HepG2 (cell line): Measurements from ENCODE around the gene ATRIP. TPM values are rescaled to one million over a fixed set of nuclear protein-coding genes. Genes with fewer than 3 reads are reported as not detected.

Source experiments
- LCORL ChIP-seq, 2 experiments: fragments of 450-650 bp in 1 of 2; sonication (generic) in 1 of 2; formaldehyde crosslinking in 1 of 2; IDR thresholded peaks; 2 replicates each; pipeline versions ENCODE4 v1.5.0 to v1.6.1; 2017 to 2020; ENCODE audit warnings: antibody characterized with exemption in 1 of 2, missing genetic modification reagents in 1 of 2
- PHF21A ChIP-seq: sonication (generic); formaldehyde crosslinking; IDR thresholded peaks from 2 replicates; pipeline ENCODE4 v1.5.0; 2020; ENCODE audit warnings: mild to moderate bottlenecking, missing genetic modification reagents
- RBM39 ChIP-seq: fragments of 200-400 bp; formaldehyde crosslinking; IDR thresholded peaks from one replicate; pipeline ENCODE4 v1.6.1; 2018; ENCODE audit warnings: antibody characterized with exemption, mild to moderate bottlenecking, low read depth, low read length; ENCODE audit not compliant: poor library complexity, severe bottlenecking
- RORA ChIP-seq: sonication (generic); formaldehyde crosslinking; IDR thresholded peaks from 2 replicates; pipeline ENCODE4 v1.5.0; 2020; ENCODE audit warnings: mild to moderate bottlenecking, missing genetic modification reagents, moderate library complexity
- SAP130 ChIP-seq: IDR thresholded peaks from 2 replicates; pipeline ENCODE4 v1.6.1; 2016; ENCODE audit warnings: low read depth
- SATB2 ChIP-seq: sonication (generic); formaldehyde crosslinking; IDR thresholded peaks from 2 replicates; pipeline ENCODE4 v1.5.0; 2020; ENCODE audit warnings: missing genetic modification reagents
- ZNF333 ChIP-seq: sonication (generic); formaldehyde crosslinking; IDR thresholded peaks from 2 replicates; pipeline ENCODE4 v1.4.0; 2020; ENCODE audit warnings: mild to moderate bottlenecking, missing genetic modification reagents, borderline replicate concordance
- ZNF691 ChIP-seq: sonication (generic); formaldehyde crosslinking; IDR thresholded peaks from 2 replicates; pipeline ENCODE4 v1.4.0; 2020; ENCODE audit warnings: missing genetic modification reagents, low read depth, mild to moderate bottlenecking, borderline replicate concordance
- ZNF709 ChIP-seq: sonication (generic); formaldehyde crosslinking; IDR thresholded peaks from 2 replicates; pipeline ENCODE4 v1.5.0; 2020; ENCODE audit warnings: mild to moderate bottlenecking, missing genetic modification reagents
- polyA plus RNA-seq, 8 experiments: library from polyadenylated mRNA; depleted of rRNA in 3 of 8; stranded (reverse) in 7 of 8; unstranded in 1 of 8; fragments of >200 nt; fragmentation: Illumina TruSeq in 4 of 8; extraction: Trizol in 4 of 8; gene quantifications; 2 replicates each; pipeline versions ENCODE4 v1.2.1 to v1.2.3, GENCODE V29; 2011 to 2016; ENCODE audit warnings: low read depth in 4 of 8, missing spikeins in 1 of 8, mixed read lengths in 1 of 8; ENCODE audit not compliant: insufficient read depth in 1 of 8
- total RNA-seq, 5 experiments: library from RNA; depleted of rRNA; stranded (reverse); fragments of >200 nt; fragmentation: Illumina TruSeq; extraction: Trizol; gene quantifications; 2 replicates each; pipeline ENCODE4 v1.2.3, GENCODE V29; 2016; ENCODE audit warnings: low read depth in 1 of 5
- TF ChIP-seq, protein P1 (sequence below): sonication (generic); formaldehyde crosslinking; conservative IDR thresholded peaks from 2 replicates; pipeline ENCODE4 v1.4.0; 2020; ENCODE audit warnings: missing genetic modification reagents
- TF ChIP-seq, protein P2 (sequence below): IDR thresholded peaks from 2 replicates; pipeline ENCODE4 v1.6.1; 2016; ENCODE audit warnings: low read depth, borderline replicate concordance
- TF ChIP-seq, protein P3 (sequence below): sonication (generic); formaldehyde crosslinking; IDR thresholded peaks from 2 replicates; pipeline ENCODE4 v1.4.0; 2020; ENCODE audit warnings: missing genetic modification reagents, mild to moderate bottlenecking, borderline replicate concordance
- TF ChIP-seq, protein P4 (sequence below): IDR thresholded peaks from 2 replicates; pipeline ENCODE4 v1.4.0; 2020; ENCODE audit warnings: mild to moderate bottlenecking, missing genetic modification reagents
- TF ChIP-seq, protein P5 (sequence below): sonication (generic); formaldehyde crosslinking; IDR thresholded peaks from 2 replicates; pipeline ENCODE4 v1.4.0; 2020; ENCODE audit warnings: missing genetic modification reagents
- TF ChIP-seq, protein P6 (sequence below): sonication (generic); formaldehyde crosslinking; IDR thresholded peaks from 2 replicates; pipeline ENCODE4 v1.4.0; 2020; ENCODE audit warnings: missing genetic modification reagents

Gene ATRIP
- total and polyA plus RNA-seq, 2 of the 13 experiments (the other 11 are each of a cell fraction or from before 2014, with no cell fraction given): 5.1 to 12.5 TPM

DNA sequence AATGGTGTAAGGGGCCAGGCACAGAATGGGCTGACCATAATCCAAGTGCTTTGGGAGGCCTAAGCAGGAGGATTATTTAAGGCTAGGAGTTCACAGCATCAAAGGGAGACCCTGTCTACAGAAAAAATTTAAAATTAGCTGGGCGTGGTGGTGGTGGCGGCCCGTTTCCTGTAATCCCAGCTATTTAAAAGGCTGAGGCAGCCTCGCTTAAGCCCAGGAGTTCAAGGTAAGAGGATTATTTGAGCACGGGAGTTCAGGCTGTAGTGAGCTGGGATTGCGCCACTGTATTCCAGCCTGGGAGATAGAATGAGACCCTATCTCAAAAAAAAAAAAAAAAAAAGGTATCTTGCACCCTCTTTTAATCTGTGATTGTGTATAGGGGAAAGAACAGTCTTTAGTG lies 4.6 kb upstream of the ATRIP start (continued):
- TF ChIP-seq, protein P1, sequence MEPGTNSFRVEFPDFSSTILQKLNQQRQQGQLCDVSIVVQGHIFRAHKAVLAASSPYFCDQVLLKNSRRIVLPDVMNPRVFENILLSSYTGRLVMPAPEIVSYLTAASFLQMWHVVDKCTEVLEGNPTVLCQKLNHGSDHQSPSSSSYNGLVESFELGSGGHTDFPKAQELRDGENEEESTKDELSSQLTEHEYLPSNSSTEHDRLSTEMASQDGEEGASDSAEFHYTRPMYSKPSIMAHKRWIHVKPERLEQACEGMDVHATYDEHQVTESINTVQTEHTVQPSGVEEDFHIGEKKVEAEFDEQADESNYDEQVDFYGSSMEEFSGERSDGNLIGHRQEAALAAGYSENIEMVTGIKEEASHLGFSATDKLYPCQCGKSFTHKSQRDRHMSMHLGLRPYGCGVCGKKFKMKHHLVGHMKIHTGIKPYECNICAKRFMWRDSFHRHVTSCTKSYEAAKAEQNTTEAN (CRISPR knock-in tag): no peak
- TF ChIP-seq RBM39 (no peak), ZNF691 (0 out of 2 replicates have a peak, but pooled peaks have one; percentile 21), SAP130 (CRISPR knock-in tag) (peak; percentile 45; the same call in 1 of the 2 replicates), ZNF333 (CRISPR knock-in tag) (no peak), SATB2 (CRISPR knock-in tag) (no peak), LCORL (IDR thresholded peaks at IDR 0.05) (no peak), LCORL (CRISPR knock-in tag; IDR thresholded peaks at IDR 0.05) (0 out of 2 replicates have a peak, but pooled peaks have one; percentile 26), PHF21A (CRISPR knock-in tag) (peak; percentile 20; the same call in 1 of the 2 replicates), RORA (no peak), ZNF709 (CRISPR knock-in tag) (no peak)
- TF ChIP-seq, protein P2, sequence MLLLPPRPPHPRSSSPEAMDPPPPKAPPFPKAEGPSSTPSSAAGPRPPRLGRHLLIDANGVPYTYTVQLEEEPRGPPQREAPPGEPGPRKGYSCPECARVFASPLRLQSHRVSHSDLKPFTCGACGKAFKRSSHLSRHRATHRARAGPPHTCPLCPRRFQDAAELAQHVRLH: no peak
- TF ChIP-seq, protein P3, sequence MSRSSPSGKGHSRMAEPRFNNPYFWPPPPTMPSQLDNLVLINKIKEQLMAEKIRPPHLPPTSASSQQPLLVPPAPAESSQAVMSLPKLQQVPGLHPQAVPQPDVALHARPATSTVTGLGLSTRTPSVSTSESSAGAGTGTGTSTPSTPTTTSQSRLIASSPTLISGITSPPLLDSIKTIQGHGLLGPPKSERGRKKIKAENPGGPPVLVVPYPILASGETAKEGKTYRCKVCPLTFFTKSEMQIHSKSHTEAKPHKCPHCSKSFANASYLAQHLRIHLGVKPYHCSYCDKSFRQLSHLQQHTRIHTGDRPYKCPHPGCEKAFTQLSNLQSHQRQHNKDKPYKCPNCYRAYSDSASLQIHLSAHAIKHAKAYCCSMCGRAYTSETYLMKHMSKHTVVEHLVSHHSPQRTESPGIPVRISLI (CRISPR knock-in tag): peak; percentile 53; the same call in 1 of the 2 replicates
- TF ChIP-seq, protein P4, sequence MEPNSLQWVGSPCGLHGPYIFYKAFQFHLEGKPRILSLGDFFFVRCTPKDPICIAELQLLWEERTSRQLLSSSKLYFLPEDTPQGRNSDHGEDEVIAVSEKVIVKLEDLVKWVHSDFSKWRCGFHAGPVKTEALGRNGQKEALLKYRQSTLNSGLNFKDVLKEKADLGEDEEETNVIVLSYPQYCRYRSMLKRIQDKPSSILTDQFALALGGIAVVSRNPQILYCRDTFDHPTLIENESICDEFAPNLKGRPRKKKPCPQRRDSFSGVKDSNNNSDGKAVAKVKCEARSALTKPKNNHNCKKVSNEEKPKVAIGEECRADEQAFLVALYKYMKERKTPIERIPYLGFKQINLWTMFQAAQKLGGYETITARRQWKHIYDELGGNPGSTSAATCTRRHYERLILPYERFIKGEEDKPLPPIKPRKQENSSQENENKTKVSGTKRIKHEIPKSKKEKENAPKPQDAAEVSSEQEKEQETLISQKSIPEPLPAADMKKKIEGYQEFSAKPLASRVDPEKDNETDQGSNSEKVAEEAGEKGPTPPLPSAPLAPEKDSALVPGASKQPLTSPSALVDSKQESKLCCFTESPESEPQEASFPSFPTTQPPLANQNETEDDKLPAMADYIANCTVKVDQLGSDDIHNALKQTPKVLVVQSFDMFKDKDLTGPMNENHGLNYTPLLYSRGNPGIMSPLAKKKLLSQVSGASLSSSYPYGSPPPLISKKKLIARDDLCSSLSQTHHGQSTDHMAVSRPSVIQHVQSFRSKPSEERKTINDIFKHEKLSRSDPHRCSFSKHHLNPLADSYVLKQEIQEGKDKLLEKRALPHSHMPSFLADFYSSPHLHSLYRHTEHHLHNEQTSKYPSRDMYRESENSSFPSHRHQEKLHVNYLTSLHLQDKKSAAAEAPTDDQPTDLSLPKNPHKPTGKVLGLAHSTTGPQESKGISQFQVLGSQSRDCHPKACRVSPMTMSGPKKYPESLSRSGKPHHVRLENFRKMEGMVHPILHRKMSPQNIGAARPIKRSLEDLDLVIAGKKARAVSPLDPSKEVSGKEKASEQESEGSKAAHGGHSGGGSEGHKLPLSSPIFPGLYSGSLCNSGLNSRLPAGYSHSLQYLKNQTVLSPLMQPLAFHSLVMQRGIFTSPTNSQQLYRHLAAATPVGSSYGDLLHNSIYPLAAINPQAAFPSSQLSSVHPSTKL (CRISPR knock-in tag): 0 out of 2 replicates have a peak, but pooled peaks have one; percentile 30
- TF ChIP-seq, protein P5, sequence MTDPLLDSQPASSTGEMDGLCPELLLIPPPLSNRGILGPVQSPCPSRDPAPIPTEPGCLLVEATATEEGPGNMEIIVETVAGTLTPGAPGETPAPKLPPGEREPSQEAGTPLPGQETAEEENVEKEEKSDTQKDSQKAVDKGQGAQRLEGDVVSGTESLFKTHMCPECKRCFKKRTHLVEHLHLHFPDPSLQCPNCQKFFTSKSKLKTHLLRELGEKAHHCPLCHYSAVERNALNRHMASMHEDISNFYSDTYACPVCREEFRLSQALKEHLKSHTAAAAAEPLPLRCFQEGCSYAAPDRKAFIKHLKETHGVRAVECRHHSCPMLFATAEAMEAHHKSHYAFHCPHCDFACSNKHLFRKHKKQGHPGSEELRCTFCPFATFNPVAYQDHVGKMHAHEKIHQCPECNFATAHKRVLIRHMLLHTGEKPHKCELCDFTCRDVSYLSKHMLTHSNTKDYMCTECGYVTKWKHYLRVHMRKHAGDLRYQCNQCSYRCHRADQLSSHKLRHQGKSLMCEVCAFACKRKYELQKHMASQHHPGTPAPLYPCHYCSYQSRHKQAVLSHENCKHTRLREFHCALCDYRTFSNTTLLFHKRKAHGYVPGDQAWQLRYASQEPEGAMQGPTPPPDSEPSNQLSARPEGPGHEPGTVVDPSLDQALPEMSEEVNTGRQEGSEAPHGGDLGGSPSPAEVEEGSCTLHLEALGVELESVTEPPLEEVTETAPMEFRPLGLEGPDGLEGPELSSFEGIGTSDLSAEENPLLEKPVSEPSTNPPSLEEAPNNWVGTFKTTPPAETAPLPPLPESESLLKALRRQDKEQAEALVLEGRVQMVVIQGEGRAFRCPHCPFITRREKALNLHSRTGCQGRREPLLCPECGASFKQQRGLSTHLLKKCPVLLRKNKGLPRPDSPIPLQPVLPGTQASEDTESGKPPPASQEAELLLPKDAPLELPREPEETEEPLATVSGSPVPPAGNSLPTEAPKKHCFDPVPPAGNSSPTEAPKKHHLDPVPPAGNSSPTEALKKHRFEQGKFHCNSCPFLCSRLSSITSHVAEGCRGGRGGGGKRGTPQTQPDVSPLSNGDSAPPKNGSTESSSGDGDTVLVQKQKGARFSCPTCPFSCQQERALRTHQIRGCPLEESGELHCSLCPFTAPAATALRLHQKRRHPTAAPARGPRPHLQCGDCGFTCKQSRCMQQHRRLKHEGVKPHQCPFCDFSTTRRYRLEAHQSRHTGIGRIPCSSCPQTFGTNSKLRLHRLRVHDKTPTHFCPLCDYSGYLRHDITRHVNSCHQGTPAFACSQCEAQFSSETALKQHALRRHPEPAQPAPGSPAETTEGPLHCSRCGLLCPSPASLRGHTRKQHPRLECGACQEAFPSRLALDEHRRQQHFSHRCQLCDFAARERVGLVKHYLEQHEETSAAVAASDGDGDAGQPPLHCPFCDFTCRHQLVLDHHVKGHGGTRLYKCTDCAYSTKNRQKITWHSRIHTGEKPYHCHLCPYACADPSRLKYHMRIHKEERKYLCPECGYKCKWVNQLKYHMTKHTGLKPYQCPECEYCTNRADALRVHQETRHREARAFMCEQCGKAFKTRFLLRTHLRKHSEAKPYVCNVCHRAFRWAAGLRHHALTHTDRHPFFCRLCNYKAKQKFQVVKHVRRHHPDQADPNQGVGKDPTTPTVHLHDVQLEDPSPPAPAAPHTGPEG (CRISPR knock-in tag): no peak
- TF ChIP-seq, protein P6, sequence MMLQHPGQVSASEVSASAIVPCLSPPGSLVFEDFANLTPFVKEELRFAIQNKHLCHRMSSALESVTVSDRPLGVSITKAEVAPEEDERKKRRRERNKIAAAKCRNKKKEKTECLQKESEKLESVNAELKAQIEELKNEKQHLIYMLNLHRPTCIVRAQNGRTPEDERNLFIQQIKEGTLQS (CRISPR knock-in tag): no peak
